Astrocyte (in vitro differentiated cells and primary cell): ENCODE measurements around the gene MYO16. TPM values are rescaled to one million over a fixed set of nuclear protein-coding genes. Genes with fewer than 3 reads are reported as not detected.

Experiments
- DNase-seq: peaks from one replicate; pipeline ENCODE4 v3.0.0-alpha.2; 2010; ENCODE audit warnings: low read depth
- FAIRE-seq: peaks from 2 replicates; lab custom pipeline; 2011; peaks lifted over from hg19 to GRCh38; lab: Jason Lieb, UNC
- H2AFZ ChIP-seq: 2 replicates; pipeline ENCODE4 v1.6.0; 2012; ENCODE audit warnings: low read depth, low read length, inconsistent platforms
- H3K27ac ChIP-seq: 2 replicates; pipeline ENCODE4 v1.5.1; 2011; ENCODE audit warnings: low read depth, low read length, inconsistent platforms
- H3K27me3 ChIP-seq: 2 replicates; pipeline ENCODE4 v1.6.0; 2011; ENCODE audit warnings: low read length, inconsistent platforms; ENCODE audit not compliant: insufficient read depth
- H3K36me3 ChIP-seq: 2 replicates; pipeline ENCODE4 v1.5.1; 2011; ENCODE audit warnings: low read length, inconsistent platforms; ENCODE audit not compliant: insufficient read depth
- H3K4me1 ChIP-seq: 2 replicates; pipeline ENCODE4 v1.5.1; 2011; ENCODE audit warnings: low read length, inconsistent platforms; ENCODE audit not compliant: insufficient read depth
- H3K4me2 ChIP-seq: 2 replicates; pipeline ENCODE4 v1.6.0; 2012; ENCODE audit warnings: low read length, inconsistent platforms
- H3K4me3 ChIP-seq: 2 replicates; pipeline ENCODE4 v1.5.1; 2011; ENCODE audit warnings: low read depth, mild to moderate bottlenecking, low read length, inconsistent platforms; ENCODE audit not compliant: insufficient read depth
- H3K79me2 ChIP-seq: 2 replicates; pipeline ENCODE4 v1.6.0; 2012; ENCODE audit warnings: mild to moderate bottlenecking, low read length, inconsistent platforms; ENCODE audit not compliant: insufficient read depth
- H3K9ac ChIP-seq: 2 replicates; pipeline ENCODE4 v1.6.0; 2012; ENCODE audit warnings: mild to moderate bottlenecking, low read length, inconsistent platforms
- H3K9me3 ChIP-seq: 2 replicates; pipeline ENCODE4 v1.5.1; 2012; ENCODE audit warnings: low read depth, mild to moderate bottlenecking, low read length, inconsistent platforms; ENCODE audit not compliant: insufficient read depth
- H4K20me1 ChIP-seq: 2 replicates; pipeline ENCODE4 v1.6.0; 2012; ENCODE audit warnings: low read length, inconsistent platforms; ENCODE audit not compliant: insufficient read depth
- H3K27ac Mint-ChIP-seq: one replicate; pipeline ENCODE4 v1.8.0; 2021; ENCODE audit warnings: mild to moderate bottlenecking, mixed read lengths; ENCODE audit not compliant: unreplicated experiment
- H3K27me3 Mint-ChIP-seq: one replicate; pipeline ENCODE4 v1.8.0; 2021; ENCODE audit warnings: low read depth, mixed read lengths; ENCODE audit not compliant: unreplicated experiment
- H3K36me3 Mint-ChIP-seq: one replicate; pipeline ENCODE4 v1.8.0; 2021; ENCODE audit warnings: low read depth, mixed read lengths; ENCODE audit not compliant: unreplicated experiment
- H3K4me1 Mint-ChIP-seq: one replicate; pipeline ENCODE4 v1.8.0; 2021; ENCODE audit warnings: low read depth, mixed read lengths; ENCODE audit not compliant: unreplicated experiment
- H3K4me3 Mint-ChIP-seq: one replicate; pipeline ENCODE4 v1.8.0; 2021; ENCODE audit warnings: mild to moderate bottlenecking, moderate library complexity, mixed read lengths; ENCODE audit not compliant: unreplicated experiment
- H3K9me3 Mint-ChIP-seq: one replicate; pipeline ENCODE4 v1.8.0; 2021; ENCODE audit warnings: mild to moderate bottlenecking, mixed read lengths; ENCODE audit not compliant: unreplicated experiment
- EZH2 ChIP-seq: IDR thresholded peaks from 2 replicates; pipeline ENCODE4 v1.6.1; 2012; ENCODE audit warnings: mild to moderate bottlenecking, low read length, inconsistent platforms; ENCODE audit not compliant: insufficient read depth
- total RNA-seq: library from RNA; stranded (reverse); gene quantifications from 2 replicates; pipeline ENCODE4 v1.2.1, GENCODE V29; 2021
- TF ChIP-seq, protein P1 (sequence below): IDR thresholded peaks from 2 replicates; pipeline ENCODE4 v1.5.1; 2011; ENCODE audit warnings: low read depth, mild to moderate bottlenecking, inconsistent platforms, low read length, moderate library complexity; ENCODE audit not compliant: insufficient read depth

Gene MYO16
- total RNA-seq, 1 donor from 2014 or later = 0.14 TPM

DNA sequence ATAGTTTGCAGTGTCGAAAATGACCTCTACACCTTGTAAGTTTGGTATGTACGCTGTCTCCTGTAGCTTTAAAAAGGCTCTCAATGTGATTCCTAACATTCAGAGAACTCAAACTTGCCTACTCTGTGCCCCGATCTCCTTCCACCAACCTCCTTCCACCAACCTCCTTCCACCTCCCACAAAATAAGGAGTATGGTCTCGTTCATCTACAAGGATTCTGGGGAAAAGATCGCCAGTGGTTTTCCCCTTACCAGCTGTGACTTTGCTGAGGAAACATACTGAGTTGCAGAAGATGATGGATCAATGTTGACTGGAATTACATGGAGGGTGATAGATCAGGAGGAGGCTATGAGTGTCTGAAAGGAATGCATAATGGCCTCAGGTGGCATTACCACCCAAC, 16.0 kb downstream of the MYO16 start:
- no peak overlapping the region for H3K27ac ChIP-seq
- FAIRE-seq = no peak
- peaks cover 15% of the 10 kb centered on the region for H3K9me3 Mint-ChIP-seq

DNA sequence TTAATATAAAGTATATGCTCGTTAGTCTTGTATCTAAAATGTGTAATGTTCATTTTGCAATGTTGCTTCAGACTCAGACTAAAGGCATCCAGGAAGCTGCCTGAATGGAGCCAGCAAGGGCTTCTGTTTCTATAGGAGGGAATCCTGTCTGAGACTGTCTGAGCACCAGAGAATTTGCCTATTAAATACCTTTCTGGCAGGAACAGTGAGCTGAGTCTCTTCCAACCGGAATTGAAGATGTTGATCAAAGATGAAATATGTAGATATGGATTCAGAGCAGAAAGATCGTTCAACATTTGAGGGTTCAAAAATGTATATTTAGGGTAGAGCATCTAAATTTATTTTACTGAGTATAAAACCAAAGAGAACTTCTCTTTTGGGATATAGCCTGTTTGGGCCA, 20.9 kb downstream of the MYO16 start:
- H3K27ac Mint-ChIP-seq = no peak overlapping the region
- no peak for TF ChIP-seq EZH2
- TF ChIP-seq, protein P1, sequence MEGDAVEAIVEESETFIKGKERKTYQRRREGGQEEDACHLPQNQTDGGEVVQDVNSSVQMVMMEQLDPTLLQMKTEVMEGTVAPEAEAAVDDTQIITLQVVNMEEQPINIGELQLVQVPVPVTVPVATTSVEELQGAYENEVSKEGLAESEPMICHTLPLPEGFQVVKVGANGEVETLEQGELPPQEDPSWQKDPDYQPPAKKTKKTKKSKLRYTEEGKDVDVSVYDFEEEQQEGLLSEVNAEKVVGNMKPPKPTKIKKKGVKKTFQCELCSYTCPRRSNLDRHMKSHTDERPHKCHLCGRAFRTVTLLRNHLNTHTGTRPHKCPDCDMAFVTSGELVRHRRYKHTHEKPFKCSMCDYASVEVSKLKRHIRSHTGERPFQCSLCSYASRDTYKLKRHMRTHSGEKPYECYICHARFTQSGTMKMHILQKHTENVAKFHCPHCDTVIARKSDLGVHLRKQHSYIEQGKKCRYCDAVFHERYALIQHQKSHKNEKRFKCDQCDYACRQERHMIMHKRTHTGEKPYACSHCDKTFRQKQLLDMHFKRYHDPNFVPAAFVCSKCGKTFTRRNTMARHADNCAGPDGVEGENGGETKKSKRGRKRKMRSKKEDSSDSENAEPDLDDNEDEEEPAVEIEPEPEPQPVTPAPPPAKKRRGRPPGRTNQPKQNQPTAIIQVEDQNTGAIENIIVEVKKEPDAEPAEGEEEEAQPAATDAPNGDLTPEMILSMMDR = no peak
- no peak overlapping the region for H2AFZ ChIP-seq
- no peaks in the 10 kb centered on the region for H3K36me3 ChIP-seq
- no peak overlapping the region for H3K27ac ChIP-seq
- H3K4me1 Mint-ChIP-seq = no peaks in the 10 kb centered on the region
- no peak for DNase-seq
- H3K4me3 ChIP-seq = no peak overlapping the region
- H3K79me2 ChIP-seq = no peaks in the 10 kb centered on the region
- H3K9ac ChIP-seq = no peak overlapping the region
- no peaks in the 10 kb centered on the region for H3K36me3 Mint-ChIP-seq
- FAIRE-seq = no peak
- no peaks in the 10 kb centered on the region for H3K27me3 Mint-ChIP-seq
- H3K27me3 ChIP-seq = no peaks in the 10 kb centered on the region
- H3K9me3 ChIP-seq = peaks cover 5% of the 10 kb centered on the region
- H4K20me1 ChIP-seq = no peaks in the 10 kb centered on the region
- no peak overlapping the region for H3K4me2 ChIP-seq
- no peaks in the 10 kb centered on the region for H3K4me1 ChIP-seq
- H3K4me3 Mint-ChIP-seq = no peak overlapping the region
- H3K9me3 Mint-ChIP-seq = peaks cover 12% of the 10 kb centered on the region

More for the DNA sequence above, 16.0 kb downstream of the MYO16 start:
- Mint-ChIP-seq H3K36me3 (no peaks in the 10 kb centered on the region), H3K4me1 (no peaks in the 10 kb centered on the region), H3K27me3 (no peaks in the 10 kb centered on the region), H3K27ac (no peak overlapping the region), H3K4me3 (no peak overlapping the region)
- no peak for TF ChIP-seq EZH2
- TF ChIP-seq, protein P1 = no peak
- H3K4me3 ChIP-seq = no peak overlapping the region
- H3K27me3 ChIP-seq = no peaks in the 10 kb centered on the region
- no peak overlapping the region for H3K4me2 ChIP-seq
- H3K9ac ChIP-seq = no peak overlapping the region
- H4K20me1 ChIP-seq = no peaks in the 10 kb centered on the region
- no peak overlapping the region for H2AFZ ChIP-seq
- H3K9me3 ChIP-seq = peaks cover 7% of the 10 kb centered on the region
- no peaks in the 10 kb centered on the region for H3K4me1 ChIP-seq
- H3K36me3 ChIP-seq = no peaks in the 10 kb centered on the region
- H3K79me2 ChIP-seq = no peaks in the 10 kb centered on the region
- no peak for DNase-seq

DNA sequence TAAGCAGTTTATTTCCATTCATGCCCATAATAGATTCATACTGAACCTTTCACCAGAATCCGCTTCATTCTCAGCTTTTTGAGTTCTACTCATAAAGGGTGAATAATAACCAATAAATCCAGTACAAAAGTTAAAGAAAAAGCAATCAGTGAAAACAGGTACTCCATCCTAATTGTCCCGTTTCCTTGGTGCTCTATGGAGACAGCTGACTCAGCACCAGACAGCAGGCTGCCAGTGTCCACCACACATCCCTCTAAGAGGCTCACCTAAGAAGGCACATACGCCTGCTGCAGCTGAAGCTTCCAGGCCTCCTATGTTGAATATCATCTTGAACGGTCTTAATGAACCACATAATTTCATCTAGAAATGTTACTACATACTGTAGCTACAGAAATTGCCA, 27.3 kb downstream of the MYO16 start:
- Histone ChIP-seq H3K27me3 (no peaks in the 10 kb centered on the region), H3K36me3 (no peaks in the 10 kb centered on the region), H3K9me3 (no peaks in the 10 kb centered on the region), H2AFZ (no peak overlapping the region), H3K4me1 (no peaks in the 10 kb centered on the region), H4K20me1 (no peaks in the 10 kb centered on the region), H3K79me2 (no peaks in the 10 kb centered on the region), H3K4me3 (no peak overlapping the region), H3K9ac (no peak overlapping the region), H3K27ac (no peak overlapping the region), H3K4me2 (no peak overlapping the region)
- Mint-ChIP-seq H3K27me3 (no peaks in the 10 kb centered on the region), H3K9me3 (peaks cover 2% of the 10 kb centered on the region), H3K36me3 (no peaks in the 10 kb centered on the region), H3K4me3 (no peak overlapping the region), H3K4me1 (no peaks in the 10 kb centered on the region), H3K27ac (no peak overlapping the region)
- TF ChIP-seq EZH2 = no peak
- TF ChIP-seq, protein P1 = no peak
- FAIRE-seq = no peak
- DNase-seq = no peak
